GM21367 (cell line): Measurements from ENCODE around the gene THUMPD3.

ENCODE experiments used
- ATAC-seq: cut with Tn5 transposase; IDR thresholded peaks from one replicate; pipeline ENCODE4 v1.9.1; 2021; ENCODE audit not compliant: unreplicated experiment

THUMPD3 gene

DNA sequence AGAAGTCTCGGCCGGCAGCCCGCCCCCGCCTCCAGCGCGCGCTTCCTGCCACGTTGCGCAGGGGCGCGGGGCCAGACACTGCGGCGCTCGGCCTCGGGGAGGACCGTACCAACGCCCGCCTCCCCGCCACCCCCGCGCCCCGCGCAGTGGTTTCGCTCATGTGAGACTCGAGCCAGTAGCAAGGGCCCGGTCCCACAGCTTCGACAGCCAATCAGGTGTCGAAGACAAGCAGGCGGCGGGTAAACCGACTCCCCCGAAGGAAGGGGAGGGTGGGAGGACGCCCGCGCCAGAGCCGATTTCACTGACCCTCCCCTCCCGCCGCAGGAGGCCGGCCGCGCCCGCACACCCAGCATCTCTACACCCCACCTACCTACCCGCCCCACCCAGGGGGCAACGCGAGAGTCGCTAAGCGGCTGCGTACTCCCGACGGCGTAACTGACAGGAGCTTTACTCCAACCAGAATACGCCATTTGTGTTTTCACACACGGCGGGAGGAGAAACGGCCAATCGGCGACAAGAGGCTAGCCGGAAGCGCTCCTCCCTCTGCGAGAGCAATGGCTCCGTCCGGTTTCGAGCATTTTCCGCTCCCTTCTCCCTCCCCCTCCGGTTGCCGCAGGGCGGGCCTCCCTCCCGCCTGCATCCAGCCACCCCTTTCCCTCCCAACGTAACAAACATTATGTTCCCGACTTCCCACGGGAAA lies 33.9 kb downstream of the THUMPD3 start:
- peak; percentile 67 for ATAC-seq

DNA sequence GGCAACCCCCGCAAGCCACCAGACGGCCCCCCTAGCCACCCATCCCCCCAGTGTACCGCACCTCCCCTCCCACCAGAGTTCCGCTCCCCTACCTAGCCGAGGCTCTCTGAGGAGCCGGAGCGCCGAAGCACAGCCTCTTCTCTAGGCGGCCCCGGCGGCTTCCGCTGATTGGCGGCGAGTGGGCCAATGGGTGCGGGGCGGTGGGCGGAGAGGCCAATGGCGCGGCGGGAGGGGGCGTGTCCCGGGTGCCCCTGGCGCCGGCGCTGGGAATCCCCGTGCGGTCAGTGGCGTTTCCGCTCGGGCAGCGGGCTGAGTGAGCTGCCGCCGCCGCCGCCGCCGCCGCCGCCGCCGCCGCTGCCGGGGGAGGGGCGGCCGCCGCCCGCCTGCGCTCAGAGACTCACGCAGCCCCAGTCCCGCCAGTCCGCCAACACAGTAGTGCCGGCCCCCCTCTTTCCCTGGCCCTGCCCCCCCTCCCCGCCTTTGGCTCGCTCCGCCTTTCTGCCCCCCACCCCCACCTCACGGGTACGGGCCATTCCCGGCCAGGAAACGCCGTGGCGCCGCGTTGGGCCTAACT lies 34.6 kb downstream of the THUMPD3 start, which contains the start of gene SETD5:
Gene SETD5 (plus strand): TSS at position 284 of the 574 bp plus-strand sequence. CDS start 31,324 bp downstream, outside the sequence.
- ATAC-seq, result peak; percentile 39

DNA sequence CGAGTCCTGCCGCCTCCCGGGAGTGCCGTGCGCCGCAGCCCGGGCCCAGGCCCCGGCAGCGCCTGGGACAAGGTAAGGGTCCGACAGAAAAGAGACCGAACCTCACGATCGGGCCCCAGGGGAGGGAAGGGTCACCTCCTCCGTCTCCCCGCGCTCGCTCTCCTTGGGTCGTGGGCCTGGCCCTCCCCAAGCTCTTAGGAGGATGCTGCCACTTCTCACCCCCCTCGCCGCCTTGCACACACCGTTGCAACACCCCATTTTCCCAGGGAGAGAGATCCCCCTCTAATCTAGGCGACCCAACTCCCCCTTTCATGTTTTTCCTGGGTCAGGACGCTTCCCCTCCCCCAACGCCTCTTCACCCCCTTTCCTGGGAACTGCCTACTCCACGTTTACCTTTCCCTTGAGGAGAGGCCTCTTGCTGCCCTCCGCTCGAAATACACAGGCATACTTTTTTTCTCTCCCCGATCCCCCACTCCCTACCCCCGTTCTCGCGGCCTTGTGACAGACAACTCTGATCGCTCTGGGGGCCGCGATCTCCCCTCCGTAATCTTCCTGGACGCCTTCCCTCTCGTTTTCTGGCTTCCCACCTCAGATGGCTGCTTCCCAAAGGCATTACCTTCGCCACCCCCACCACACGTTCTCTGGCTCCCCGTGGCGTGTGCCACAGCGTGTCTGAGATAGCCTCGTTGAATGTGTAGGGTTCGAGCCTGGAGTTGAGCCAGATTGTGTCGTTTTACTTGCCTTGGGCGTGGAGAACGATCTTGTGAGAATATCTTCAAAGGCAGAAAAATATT lies 35.2 kb downstream of the THUMPD3 start:
- ATAC-seq, result no peak

DNA sequence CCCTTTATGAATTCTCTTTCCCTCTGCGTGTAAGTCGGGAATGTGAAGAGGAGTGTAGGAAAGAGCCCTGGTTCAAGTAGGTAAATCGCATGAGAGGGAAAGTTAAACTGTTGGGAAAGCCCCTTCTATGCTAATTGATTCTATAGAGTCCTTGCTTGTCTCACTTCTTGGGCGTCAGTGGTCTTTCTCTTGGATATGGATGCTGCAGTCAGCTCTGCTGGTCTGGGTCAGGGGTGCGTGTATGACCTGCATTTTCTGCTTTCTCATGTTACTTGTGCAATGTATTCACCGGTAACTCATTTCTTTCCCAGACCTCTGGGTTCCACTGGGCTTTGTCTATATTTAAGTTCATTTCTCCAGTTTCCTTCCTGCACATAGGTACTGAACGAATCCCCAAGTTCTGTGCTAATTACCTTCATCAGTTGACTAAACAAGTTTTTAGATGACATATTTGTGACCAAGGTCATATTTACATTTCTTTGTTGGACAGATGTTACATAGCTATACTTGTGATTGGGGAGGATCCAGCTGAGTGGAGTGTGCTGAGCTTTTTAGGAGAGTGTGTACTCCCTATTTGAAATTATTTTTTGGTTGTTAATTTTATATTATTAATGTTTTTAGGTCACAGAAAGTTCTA lies 36.0 kb downstream of the THUMPD3 start:
- no peak for ATAC-seq

DNA sequence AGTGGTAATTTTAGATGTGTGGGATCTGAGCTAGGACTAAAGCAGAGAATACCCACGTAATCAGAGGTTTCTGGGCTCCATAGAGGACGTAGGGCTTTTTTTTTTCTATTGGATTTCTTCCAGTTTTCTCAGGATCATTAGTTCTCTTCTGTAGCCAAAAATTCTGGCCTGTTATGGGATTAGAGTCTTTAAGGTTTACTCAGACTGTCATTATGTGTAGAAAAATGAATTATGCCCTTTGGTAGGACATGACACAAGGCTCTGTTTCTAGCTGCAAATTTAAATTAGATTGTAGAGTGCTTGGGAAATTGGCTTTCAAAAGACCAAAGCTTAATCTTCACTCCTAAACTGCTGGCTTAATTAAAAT lies 36.5 kb downstream of the THUMPD3 start:
- no peak for ATAC-seq

DNA sequence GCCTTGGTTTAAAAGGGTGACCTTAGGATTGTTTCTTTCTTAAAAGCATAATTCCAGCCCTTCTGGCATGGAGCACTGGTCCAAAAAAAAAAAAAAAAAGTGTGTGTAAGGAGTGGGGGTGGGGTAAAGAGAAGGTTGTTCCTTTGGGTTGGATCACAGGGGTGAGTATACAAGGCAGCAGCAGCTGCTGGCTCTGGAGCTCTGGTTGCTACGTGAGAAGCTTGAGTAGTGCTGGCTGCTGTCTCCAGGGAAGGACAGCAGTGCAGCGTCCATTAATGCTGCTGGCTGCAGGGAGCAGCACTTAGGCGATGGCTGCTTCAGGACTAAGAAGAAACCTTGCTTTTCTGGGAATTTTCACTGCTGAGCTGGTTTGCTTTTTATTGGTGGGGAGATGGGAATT lies 36.9 kb downstream of the THUMPD3 start:
- no peak for ATAC-seq

DNA sequence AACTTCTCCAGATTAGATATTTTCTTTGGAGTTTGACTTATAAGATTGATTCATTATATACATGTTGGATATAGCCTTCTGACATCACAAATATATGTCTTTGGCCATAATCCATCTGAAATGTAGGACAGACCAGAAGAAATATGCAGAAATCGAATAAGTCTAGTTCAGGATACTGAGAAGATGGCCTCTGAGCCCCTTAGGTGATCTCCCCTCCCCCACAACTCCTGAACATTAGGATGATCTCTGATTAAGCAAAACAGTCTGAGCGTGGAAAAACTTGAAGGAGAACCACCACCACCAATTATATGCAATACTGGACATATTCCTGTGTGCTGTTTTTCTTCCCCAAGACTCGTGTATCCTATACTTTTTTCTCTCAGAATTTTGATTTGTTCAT lies 37.8 kb downstream of the THUMPD3 start:
- ATAC-seq, result no peak

DNA sequence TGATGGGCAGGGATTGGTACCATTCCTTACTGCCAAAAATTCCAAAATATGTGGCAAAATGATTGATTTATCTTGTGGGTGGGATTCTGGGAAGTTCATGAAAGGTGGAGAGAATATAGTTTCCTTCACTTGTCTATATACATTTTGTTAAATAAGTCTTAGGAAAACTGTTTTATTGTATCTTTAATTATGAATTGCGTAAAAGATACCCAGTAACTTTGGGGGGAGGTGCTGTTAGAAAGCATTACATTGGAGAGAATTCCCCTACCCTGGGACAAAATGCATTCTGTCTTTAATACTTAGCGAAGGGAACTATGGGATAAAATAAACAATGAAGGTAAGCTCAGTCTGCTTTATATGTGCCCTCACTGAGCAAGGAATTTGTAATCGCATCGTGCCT lies 39.1 kb downstream of the THUMPD3 start:
- no peak for ATAC-seq

DNA sequence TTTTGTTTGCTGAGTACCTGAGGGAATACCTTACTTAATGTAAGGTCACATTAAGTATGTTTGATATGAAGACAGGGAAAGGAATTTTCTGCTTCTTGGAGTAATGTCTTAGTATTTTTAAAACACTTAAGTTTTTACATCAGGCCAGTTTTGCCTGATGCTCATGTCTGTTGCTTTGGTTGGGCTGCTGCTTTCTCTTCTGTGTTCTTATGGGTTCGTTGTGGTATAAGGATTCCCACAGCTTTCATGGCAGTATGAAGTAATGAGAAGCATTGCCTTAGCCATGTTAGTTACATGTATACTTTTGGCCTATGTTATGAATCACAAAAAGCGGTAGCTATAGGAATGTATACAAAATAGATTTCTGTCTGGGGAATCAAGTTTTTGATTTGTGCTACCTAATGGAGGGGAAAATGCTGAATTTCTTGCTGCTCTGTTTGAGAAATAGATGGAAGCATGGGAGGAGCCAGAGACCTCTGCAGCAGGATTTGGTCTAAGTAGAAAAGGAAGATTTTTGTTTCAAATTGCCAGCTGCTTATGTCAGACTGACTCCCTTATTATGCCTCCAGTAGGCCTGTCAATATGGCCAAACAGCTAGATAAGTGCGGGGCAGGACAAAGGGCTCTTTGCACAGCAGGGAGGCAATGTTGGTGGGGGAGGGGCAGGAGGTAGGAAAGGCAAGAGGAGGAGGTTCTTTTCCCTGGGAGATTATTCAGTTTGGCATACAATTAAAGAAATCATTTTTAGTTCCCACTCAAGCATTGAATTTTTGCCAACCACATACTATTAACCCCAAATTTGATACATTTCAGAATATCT lies 39.8 kb downstream of the THUMPD3 start:
- no peak for ATAC-seq

DNA sequence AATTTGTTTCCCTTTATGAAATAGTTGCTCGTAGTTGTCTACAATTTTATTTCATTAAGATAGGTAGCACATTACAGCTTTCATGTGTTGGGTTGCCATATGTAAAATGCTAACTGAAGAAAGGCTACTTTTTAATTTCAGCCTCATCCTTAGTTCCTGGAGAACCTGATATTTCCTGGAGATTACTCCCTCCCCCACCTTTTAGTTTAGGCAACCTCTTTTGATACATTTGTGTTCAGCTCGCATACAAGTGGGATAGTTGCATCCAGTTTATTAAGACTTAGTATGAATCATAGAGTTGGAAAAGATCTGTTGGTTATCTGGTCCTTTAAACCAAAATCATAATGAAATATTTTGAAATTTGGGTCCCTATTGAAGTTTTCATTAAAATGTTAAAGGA lies 40.6 kb downstream of the THUMPD3 start:
- no peak for ATAC-seq

DNA sequence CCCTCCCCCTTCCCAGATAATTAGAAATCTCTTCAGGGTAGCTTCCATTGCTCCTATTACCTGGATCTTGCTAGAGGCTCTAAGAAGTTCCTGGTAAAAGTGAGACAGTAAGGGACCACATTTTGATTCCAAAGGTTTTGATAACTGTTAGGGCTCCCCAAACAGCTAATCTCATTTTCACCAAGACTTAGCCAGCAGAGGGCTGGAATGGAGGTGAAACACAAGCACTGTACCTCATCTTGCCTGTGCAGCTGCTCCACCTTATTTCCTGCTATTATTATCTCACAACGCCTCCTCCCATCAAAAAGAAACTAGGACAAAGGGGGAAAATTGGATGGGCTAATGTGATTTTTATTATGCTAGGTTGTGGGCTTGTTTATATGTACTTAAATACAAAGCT lies 41.8 kb downstream of the THUMPD3 start:
- ATAC-seq, result no peak

DNA sequence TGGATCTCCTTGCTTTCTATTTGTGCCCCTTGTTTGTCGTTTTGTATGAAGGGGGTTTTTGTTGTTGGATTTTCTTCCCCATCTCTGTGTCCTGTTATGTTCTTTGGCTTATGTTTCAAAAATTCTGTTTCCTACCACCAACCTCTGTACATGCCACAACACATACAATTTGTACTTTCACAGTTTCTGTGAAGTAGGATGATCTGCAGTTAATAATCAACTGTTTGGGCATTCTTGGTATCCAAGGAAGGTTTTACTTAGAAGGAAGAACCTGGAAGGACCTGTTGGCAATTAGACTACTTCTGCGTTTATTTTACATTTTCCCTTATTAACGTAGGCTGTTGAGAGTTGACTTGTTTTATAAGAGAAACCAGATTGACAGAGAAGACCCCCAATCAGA lies 42.9 kb downstream of the THUMPD3 start:
- ATAC-seq, result no peak

DNA sequence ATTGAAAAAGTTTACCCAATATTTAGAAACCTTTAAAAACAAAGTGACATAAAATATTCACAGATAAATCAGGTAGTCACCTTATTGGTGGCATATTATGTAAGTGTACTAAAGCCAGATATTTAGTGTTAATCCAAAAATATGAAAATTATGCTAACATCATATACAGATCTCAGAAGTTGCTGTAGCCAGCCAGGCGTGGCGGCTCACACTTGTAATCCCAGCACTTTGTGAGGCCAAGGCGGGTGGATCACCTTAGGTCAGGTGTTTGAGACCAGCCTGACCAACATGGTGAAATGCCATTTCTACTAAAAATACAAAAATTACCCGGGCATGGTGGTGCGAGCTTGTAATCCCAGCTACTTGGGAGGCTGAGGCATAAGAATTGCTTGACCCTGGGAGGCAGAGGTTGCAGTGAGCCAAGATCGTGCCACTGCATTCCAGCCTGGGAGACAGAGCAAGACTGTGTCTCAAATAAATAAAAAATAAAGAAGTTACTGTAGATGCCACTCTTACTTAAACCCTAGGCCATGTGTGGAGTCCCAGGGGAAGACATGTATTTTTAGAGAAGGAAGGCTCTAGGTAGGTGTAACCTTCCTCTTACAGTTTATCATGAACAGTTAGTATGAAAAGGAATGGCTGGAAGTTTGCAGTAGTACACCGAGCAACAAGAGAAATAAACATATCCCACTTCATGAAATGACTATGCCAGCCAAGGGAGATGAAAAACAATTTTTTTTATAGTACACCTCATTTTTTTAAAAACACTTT lies 44.2 kb downstream of the THUMPD3 start:
- no peak for ATAC-seq

DNA sequence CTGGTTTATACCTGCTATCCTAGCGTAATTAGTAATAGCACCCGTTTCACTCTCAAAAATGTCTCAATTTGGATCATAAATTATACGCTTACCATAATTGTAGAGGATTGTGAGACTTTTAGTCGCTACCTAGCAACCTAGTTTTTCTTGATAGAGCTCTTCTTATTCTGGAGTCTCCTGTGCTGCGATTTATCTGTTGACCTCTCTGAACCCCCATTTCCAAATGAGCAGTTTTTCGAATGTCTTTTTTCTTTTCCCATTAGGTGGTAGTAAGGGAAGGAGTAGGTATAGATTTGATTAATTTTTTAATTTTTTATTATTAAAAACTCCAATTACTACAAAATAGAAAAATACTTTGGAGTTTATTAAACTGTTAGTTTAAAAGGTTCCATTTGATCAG lies 45.2 kb downstream of the THUMPD3 start:
- no peak for ATAC-seq

DNA sequence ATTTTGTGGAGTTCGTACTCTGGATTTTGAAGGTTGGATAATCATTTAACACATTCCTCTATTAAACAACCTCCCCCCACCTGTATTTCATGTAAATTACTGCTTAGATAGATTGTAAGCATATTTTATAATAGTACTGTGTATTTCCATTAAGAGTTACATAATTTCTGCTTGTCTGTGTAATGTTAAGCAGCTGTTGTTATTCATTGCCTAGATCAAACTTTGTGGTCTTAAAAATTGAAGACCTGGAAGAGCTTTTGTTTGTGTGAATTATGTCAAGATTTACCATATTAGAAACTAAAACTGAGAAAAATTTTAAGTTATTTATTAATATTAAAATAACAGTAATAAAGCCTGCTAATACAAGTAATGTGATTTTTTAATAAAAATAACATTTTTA lies 45.7 kb downstream of the THUMPD3 start:
- no peak for ATAC-seq

DNA sequence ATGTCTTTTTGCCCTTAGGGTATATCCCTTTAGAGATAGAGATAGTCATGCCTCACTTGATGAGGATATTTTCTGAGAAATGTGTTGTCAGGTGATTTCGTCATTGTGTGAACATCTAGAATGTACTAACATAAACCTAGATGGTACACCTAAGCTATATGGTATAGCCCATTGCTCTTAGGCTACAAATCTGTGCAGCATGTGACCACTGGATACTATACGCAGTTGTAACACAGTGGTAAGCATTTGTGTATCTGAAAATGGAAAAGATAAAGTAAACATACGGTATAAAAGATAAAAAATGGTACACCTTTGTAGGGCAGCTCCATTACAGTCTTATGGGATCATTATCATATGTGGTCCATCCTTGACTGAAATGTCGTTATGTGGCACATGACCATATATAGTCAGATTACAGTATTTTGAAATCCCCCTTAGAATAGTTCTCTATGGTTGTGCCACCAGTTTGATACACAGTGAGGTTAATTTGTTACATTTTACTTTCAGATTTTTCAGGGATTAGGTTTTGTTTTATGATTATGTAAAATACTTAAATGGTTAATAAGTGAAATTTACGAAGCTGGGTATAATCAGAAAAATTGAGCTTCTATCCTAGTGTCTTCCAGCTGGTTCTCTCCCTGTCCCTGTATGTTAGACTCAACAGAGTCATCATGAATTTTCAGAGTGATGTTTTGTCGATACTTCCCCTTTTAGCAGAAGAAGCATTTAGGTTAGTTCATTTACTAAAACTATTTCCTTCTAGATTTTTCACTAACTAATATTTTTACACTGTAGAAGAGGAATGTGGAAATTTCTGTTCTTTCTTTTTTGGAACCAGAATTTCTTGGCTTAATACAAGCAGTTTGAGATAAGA lies 47.4 kb downstream of the THUMPD3 start:
- ATAC-seq, result no peak

DNA sequence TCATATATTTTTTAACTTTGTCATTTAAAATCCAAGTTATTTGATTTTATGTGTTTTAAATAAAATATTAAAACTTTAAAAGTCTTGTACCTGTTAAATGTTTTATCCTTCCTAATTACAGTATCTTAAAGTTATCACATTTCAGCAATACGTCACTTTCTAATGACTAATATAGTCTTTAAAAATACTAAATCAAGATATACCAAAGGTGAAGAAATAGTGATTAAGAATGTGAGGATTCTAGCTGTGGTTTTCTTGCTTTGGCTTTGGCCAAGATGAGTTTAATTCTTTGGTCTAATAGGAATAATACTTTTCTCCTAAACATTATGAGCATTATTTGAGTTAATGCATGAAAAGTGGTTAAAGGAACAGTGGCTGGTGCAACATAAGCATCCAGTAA lies 48.4 kb downstream of the THUMPD3 start:
- ATAC-seq, result no peak

DNA sequence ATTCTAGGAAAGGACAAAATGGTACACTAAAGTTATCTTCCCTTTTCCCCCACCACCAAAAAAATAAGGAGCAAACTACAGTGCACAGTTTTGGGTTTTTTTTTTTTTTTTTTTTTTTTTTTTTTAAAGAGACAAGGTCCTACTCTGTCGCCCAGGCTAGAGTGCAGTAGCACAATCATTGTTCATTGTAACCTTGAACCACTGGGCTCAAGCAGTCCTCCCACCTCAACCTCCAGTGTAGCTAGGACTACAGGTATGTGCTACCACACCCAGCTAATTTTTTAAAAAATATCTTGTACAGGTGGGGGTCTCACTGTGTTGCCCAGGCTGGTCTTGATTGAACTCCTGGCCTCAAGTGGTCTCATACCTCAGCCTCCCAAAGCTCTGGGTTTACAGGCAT lies 49.4 kb downstream of the THUMPD3 start:
- ATAC-seq, result no peak

DNA sequence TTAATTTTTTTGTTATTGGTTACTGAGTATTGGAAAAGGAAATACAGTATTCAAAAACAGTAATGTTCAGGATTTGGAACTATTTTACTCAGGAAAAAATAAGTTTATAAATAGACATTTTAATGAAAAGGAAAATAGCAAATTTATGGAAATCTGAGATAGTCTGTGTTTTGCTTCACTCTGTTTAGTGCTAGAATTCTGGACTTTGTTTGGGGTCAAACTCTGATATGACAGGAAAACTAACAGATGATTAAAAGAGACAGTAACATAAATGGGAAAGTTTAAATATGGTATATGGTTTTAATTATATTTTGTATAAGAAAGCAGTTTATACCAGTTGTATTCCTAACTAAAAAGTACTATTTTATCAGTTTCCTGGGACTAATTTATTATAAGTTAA lies 52.0 kb downstream of the THUMPD3 start:
- no peak for ATAC-seq
